Stimulated activated CD8-positive, alpha-beta memory T cell treated with anti-CD3 and anti-CD28 coated beads, Interleukin-7, amount 100 ng/mL, for 48 hours (primary cell): ENCODE results near the gene RUSF1.
"Not testable (repeated sequence)": the region's sequence is repeated elsewhere in the genome, so short reads cannot be mapped to it uniquely, and the experiment has no call there.

ENCODE experiments used
- DNase-seq, 2 donors: peaks; one replicate each; pipeline ENCODE4 v3.0.0-alpha.2; 2020; ENCODE audit warnings: low read depth in 1 of 2; ENCODE audit errors: extremely low read depth in 1 of 2

The RUSF1 gene

DNA sequence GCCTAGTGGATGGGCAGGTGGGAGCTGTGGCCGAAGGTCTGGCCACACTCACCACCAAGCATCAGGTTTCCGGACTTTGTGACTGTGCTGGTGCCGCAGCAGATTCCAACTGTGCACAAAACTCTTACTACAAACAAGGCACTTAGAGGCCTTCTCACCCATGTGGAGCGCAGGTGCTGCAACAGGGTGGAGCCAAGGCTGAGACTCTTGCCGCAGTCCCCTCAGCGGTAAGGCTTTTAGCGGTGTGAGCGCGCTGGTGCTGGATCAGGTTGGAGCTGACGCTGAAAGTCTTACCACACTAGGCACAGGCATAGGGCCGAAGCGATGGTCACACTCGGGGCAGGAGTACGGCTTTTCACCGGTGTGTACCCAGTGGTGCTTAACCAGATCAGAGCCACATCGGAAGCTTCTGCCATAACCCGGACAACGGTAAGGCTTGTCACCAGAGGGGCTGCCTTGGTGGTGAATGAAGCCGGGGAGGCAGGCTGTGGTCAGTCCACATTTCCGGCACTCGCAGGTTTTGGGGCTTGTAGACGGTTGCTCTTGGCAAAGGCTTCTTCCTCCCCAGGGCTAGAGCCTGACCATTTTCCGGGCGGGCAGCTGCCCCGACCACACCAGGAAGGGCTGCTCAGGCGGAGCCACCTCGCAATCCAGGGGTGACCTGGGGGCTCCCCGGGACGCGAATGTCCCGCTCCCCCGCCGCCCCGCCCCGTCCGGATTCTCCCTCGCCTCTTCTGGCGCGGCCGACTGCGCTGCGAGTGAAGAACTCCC is 49.9 kb downstream of the RUSF1 start:
- peak in 1 of 2 donors; percentile 34 for DNase-seq

DNA sequence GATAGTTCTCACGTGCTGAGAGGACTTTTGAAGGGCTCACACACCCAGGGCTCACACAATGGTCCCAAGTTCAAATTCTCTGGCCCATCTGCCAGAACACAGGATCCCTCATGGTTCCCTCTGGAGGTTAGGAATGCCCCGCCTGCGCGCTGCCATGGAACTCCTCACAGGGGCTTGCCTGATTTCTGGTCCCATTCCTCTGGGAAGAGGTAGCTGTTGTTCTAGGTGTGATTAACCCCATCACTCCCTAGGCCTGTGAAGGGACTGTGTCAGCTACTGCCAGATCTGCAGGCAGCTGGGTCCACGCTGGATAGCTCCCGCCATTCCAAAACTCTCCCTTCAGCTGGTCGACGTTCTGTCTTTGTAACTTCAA is 51.2 kb downstream of the RUSF1 start:
- no peak for DNase-seq

DNA sequence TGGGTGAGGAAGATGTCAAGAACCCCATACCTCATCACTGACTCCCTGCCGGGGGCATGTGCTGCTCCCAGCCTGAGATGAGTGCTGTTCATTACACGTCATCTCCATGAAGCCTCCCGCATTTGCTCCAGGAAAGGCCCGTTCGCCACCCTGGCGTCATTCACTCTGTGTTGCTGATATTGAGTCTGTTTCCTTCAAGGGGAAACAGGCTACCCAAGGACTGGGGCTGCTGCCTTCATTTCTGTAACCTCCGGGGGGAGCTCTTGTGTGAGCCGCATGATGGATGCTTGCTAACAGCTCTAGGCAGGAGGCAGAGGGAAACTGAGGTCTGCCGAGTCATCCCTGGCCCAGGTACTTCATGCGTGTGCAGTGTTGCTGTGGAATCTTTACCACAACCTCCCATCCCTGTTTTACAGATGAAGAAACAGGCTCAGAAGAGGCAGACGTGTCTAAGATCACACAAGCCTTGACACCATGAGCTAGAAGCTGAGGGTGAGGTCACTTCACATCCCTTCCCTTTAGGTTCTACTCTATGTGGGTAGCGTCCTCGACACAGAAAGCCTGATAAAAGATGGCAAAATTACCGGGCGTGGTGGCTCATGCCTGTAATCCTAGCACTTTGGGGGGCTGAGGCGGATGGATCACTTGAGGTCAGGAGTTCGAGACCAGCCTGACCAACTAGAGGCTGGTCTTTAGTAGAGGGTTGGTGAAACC is 52.4 kb downstream of the RUSF1 start:
- DNase-seq: no peak

DNA sequence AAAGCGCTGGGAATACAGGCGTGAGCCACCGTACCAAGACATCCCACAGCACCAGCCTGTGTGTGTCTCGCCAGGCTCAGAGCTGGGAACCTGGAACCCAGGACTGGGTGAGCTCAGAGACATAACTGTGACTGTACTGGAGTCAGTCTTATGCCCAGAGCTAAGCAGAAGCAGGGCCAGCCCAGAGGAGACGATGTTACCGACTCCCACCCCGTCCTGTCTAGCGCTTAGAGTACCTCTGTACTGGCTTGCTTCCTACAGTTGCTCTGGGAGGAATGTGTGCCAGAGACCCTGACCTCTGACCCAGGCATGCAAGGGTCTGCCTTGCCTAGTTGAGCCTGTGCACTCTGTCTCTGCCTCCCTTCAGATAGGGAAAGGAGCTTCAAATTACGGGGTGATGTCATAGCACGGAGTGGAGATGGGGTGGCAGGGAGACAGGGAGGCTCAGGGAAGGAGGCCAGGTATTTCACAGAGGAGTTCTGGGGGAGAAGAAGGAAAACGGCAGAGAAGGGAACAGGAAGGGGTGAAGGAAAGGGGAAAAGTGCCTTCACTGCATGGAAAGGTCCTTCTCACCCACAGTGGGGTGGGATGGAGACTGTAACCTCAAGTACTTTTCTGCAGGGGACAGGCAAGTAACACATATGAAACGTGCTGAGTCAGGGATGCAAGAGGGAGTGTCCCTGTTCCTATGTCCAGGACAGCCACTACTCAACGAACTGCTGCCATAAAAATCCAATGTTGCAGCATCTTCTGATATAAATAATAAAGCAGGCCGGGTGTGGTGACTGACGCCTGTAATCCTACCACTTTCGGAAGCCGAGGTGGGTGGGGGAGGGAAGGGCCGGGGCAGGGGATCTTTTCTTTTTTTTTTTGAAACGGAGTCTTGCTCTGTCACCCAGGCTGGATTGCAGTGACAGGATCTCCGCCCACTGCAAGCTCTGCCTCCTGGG is 54.7 kb downstream of the RUSF1 start:
- no peak for DNase-seq

DNA sequence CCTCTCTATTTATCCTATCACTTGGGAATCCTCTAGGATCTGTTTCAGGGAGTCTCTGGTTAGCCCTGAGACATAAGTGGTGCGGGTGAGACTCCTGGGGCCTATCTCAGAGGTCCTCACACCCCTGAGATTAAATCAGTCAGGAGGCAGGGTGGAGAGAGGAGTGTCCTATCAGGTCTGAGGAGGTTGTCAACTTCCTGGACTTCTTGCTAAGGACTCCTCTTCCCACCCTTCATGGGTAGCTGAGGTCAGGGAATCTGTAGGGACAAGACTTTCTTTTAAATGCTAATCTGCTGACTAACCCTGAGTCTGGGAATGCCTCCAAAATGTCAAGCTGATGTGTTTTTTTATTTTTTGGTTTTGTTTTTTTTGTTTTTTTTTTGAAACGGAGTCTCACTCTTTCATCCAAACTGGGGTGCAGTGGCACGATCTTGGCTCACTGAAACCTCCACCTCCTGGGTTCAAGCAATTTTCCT is 55.5 kb downstream of the RUSF1 start:
- DNase-seq: no peak

DNA sequence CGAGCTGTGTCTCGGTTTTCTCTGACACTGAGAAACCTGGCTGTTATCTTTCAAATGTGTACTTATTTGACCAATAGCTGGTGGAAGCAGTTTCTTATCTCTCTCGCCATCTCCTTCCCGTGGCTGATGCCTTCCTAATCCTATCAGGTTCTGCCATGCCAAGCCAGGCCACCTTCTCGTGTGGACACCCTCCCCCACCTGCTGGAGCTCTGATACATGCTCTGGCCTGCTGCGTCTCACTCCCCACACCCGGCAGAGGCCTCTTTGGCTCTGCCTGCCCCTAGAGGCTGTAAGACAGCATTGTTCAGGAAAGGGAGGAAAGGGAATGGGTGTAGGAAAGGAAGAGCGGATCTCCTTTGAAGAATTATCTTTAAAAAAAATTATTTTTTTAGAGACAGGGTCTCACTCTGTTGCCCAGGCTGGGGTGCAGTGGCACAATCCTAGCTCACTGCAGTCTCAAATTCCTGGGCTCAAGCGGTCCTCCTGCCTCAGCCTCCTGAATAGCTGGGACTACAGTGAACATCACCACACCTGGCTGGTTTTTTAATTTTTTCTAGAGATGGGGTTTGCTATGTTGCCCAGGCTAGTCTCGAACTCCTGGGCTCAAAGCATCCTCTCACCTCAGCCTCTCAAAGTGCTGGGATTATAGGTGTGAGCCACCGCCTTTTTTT is 56.4 kb downstream of the RUSF1 start:
- no peak for DNase-seq

DNA sequence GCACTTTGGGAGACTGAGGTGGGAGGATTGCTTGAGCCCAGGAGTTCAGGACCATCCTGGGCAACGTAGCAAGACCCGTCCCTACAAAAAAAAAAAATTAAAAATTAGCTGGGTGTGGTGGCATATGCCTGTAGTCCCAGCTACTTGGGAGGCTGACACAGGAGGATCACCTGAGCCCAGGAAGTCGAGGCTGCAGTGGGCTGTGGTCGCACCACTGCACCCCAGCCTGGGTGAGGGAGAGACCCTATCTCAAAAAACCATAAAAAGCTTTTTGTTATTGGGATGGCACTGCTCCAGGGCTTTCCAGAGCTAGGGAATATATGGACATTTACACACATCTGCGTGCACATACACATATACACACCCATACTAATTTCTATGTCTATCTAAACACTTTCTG is 57.0 kb downstream of the RUSF1 start:
- DNase-seq: no peak

DNA sequence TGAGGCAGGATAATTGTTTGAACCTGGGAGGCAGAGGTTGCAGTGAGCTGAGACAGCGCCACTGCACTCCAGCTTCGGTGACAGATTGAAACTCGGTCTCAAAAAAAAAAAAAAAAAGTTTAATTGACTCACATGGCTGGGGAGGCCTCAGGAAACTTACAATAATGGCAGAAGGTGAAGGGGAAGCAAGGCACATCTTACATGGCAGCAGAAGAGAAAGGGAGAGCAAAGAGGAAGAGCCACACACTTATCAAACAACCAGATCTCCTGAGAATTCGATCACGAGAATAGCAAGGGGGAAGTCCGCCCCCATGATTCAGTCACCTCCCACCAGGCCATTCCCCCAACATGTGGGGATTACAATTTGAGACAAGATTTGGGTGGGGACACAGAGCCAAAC is 62.3 kb downstream of the RUSF1 start:
- DNase-seq: not testable (repeated sequence)

DNA sequence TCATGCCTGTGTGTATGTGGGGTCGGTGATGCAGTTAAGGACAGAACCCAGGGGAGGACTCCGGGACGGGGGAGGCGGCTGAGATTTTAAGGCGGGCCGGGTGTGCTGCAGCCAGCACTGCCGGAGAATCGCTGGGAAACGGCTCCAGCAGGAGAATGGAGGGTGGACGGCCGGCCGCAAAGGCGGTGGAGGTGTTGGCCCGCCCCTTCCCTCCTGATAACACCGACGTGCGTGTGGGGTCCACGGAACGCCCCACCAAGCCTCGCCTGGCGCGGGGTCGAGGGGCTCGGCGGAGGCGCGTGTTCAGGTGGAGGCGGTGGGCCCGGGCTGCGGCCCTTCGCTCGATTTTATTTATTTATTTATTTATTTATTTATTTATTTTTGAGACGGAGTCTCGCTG is 66.2 kb downstream of the RUSF1 start:
- DNase-seq: no peak

DNA sequence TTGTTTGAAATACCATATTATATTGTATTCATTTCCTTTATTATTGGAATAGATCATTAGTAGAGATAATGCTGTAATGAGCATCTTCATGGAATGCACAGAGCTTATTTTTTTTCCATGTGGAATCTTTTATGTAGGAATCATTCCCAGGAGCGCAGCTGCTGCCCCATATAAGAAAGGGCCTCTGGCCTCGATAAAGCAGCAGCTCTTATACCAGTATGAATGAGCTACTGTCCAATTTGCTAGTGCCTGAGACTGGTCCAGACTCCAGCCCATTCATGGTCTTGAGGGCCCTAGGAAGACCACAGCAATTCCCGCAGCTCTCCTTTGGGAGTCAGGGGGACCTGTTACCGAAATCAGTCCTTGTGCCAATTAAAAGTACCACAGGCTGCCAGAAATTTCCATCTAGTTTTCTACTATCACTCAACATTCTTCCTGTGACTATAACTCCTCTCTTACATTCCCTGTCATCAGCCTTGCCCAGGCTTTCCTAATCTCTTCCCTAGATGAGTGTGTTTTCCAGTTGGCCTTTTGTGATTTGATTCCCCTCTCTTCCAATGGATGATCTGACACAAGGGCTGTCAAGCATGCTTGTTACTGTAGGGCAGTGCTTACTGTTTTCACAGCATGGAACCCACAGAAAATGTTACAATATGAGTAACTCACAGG is 67.5 kb downstream of the RUSF1 start:
- DNase-seq: no peak

DNA sequence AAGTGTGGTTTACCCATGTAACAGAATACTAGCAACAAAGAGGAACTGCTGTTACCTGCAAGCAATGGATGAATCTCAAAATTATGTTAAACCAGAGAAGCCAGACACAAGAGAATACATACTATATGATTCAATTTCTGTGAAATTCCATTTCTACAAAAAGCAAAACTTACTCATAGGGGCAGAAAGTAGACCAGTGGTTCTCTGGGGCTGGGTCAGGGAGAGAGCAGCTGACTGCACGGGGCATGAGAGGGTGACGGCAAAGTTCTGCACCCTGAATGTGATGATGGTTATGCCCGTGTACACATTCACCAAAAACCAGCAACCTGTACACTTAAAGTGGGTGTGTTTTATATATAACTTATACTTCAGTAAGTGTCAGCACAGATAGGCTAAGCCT is 68.7 kb downstream of the RUSF1 start:
- no peak for DNase-seq
